ENCODE results near the gene XYLT1.

GRCh38 chr16:17222871-17223401 is 247.8 kb downstream of the XYLT1 start:
- TF ChIP-seq CTCF (IDR thresholded peaks at IDR 0.05; ENCODE audit: low read depth, low read length) (no peak), EZH2phosphoT487 (IDR thresholded peaks at IDR 0.05; ENCODE audit: low read depth) (no peak)

All from OCI-LY3 (cell line).